Stimulated activated CD8-positive, alpha-beta memory T cell treated with anti-CD3 and anti-CD28 coated beads, Interleukin-2, amount 100 ng/mL, for 48 hours (primary cell): ENCODE results near the gene LONP2.
"Not testable (repeated sequence)": the region's sequence is repeated elsewhere in the genome, so short reads cannot be mapped to it uniquely, and the experiment has no call there.

Experiments used
- DNase-seq, 2 donors: peaks; one replicate each; pipeline ENCODE4 v3.0.0-alpha.2; 2020; ENCODE audit warnings: low read depth in 2 of 2

Gene LONP2

DNA sequence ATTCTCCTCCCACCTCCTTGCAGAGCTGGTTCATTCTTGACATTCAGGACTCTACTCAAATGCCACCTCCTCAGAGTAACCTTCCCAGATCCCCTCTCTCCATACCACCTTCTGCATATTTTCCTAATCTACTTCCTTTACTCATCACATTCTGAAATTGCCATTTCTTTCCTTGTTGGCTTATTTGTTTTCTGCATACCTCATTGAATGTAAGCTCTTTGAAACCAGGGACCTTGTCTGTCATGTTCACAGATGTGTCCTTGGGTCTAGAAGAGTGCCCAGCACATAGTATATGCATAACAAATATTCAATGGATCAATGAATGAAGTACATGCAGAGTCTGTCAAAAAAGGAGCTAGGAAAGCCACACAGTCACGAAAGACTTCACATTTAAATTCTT lies 7.8 kb upstream of the LONP2 start:
- no peak for DNase-seq

DNA sequence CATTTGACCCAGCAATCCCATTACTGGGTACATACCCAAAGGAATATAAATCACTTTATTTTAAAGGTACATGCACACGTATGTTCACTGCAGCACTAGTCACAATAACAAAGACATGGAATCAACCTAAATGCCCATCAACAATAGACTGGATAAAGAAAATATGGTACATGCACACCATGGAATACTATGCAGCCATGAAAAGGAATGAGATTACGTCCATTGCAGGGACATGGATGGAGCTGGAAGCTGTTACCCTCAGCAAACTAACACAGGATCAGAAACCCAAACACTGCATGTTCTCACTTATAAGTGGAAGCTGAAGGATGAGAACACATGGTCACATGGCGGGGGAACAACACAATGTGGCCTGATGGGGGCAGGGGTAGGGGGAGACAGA lies 4.0 kb upstream of the LONP2 start:
- DNase-seq: not testable (repeated sequence)

DNA sequence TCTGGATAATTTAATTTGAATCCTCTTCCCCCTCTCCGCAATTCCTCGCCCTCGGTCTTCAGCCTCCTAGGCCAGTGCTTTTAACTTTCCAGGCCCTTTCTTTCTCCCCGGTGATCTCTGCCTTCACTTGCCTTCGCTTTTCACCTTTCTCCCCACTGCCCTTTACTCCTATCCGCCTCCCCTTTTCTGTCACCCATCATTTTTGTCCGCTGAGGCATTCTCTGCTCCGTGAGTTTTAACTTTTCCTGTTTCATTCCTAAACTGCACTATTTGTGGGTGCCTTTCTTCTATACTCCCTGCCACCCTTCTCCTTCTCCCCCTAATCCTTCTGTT lies 729 bp downstream of the LONP2 start:
- DNase-seq: no peak

DNA sequence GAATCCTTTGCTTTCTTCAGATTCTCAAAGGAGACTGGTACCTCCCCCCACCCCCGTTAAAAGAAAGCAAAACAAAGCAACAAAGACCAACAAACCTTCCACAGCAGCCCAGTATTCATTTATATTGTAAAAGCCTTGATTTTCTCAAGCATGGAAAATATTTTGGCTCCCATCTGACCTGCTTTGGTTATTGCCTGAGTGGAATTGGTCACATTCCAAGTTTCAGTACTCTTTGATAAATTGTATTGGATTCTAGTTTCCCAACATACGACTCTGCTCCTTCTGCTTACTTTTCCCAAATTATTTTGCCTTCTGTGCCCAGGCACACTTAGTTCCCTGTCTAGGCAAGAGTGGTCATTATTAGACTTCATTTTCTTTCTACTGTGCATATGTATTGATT lies 2.0 kb downstream of the LONP2 start:
- no peak for DNase-seq

DNA sequence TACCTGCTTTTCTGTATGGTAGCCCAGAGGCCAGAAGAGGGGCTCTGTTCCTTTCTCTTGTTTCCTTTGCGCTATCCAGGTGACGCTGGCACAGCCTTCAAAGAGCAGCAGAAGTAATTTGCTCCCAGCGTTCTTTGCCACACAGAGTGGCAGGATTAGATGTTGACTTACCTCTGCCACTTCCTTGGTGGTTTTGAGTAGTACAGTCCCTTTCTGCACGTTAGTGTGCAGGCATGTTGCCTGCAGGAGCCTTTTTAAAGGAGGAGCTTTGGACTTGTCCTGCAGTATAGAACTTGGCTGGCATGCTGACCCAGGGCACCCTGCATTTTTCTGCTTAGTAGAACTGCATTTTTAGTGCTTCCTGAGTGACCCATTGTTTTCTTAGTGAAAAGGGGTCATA lies 3.2 kb downstream of the LONP2 start, which contains the start of gene ABCC11:
Gene ABCC11, minus strand, starts transcription at position 229 of the 400 bp plus-strand sequence. CDS start 15,618 bp downstream, outside the sequence.
- DNase-seq: no peak

DNA sequence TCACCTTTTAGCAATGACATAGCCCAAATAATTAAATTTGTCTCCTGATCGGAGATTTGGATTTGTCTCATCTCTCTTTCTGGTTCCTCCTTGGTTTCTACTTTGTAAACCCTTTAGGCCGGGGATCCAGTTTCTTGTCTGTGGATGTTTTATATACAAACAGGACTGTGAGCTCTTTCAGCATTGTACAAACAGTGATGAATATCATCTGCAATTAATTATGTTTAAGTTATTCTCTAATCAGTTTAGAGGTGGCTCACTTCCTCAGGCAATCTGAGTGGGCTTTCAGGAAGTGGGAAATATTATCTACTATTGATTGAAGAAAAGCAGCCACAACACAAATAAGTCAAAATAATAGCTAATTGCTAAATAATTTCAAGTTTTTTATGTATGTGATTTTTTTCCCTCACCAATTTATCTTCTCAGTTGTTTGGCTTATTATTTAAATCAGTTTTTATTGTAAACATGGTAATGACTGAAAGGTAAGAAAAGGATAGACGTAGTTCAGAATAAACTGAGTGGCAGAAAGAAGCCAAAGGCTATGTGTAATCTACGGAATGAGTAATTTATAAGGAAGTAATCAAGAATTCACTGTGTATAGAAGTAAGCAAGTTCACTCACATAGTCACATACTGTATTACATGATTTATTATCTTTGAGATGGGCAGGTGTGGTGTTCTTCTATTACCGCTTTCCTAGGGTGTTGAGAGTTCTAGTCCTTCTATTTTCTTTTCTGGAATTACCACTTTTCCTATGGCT lies 6.6 kb downstream of the LONP2 start:
- DNase-seq: no peak

DNA sequence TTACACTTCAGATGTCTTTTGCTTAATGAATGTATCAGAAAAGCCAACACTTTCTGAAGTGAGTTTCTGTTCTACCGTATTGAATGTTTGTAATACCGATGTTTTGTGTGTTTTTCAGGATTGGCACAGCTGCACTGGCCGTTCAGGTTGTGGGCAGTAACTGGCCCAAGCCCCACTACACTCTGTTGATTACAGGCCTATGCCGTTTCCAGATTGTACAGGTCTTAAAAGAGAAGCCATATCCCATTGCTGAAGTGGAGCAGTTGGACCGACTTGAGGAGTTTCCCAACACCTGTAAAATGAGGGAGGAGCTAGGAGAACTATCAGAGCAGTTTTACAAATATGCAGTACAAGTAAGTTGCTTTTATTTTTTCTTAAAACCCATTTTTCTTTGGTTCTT lies 7.9 kb downstream of the LONP2 start:
- no peak for DNase-seq

DNA sequence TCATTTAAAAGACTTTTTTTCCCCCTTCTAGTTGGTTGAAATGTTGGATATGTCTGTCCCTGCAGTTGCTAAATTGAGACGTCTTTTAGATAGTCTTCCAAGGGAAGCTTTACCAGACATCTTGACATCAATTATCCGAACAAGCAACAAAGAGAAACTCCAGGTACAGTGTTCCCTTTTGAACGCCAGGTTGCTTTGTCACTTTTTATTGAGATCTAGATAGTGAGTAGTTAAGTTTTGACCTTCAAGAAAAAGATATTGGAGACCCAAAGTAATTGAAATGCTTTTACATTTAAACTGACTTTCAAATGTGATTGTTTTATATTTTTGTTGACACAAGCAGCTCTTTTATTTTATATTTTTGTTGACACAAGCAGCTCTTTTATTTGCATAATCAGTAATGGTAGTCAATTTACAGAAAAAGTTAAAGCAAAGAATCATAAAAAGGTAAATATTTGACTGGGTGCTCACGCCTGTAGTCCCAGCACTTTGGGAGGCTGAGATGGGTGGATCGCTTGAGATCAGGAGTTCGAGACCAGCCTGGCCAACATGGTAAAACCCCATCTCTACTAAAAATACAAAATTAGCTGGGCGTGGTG lies 12.6 kb downstream of the LONP2 start:
- no peak for DNase-seq

DNA sequence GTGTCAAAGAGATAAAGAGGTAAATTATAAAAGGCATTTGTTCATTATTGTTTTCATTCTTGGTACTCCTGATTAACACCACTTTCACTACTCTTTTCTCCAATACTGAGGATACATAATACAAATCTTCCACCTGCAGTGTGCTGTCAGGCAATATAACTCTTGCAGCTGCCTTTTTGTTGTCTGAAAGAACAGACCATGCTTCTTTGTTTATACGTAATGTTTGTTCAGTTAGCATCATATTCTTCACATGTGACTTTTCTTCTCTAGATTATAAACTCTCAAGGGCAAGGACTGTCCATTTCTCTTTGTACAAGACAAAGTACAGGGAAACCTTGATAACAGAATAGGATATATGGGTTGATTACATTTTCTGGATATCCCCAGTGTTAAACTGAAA lies 17.5 kb downstream of the LONP2 start:
- no peak for DNase-seq

DNA sequence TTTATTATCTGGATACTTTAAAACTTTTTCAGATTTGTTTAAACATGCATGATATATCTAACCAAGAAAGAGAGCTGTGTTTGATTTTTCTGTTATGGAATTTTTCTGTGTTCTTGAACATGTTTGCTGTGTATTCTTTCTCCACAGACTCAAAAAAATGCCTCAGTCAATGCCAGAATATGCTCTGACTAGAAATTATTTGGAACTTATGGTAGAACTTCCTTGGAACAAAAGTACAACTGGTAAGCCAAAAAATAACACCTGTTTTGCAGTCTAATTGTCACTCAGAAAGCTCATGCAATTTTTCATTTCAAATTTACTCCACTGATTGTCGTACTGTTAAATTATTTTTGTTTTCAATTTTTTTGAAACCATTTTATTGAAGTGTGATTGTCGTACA lies 18.5 kb downstream of the LONP2 start:
- no peak for DNase-seq

DNA sequence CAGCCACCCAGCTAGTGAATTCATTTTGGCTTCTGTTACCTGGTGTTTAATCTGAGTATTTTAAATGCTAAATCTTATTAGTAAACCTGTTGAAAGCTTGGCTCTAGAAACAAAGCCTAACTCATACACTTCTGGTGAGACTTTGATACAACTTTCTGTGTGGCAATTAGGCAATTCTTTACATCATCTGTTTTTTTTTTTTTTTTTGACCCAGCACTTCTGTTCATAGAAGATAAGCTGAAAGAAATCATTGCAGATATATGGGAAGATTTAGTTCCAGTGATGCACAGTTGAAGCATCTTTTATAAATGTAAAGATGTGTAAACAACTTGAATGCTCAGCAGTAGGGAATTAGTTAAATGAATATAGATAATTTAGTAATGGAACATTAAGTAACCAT lies 24.9 kb downstream of the LONP2 start:
- DNase-seq: no peak

DNA sequence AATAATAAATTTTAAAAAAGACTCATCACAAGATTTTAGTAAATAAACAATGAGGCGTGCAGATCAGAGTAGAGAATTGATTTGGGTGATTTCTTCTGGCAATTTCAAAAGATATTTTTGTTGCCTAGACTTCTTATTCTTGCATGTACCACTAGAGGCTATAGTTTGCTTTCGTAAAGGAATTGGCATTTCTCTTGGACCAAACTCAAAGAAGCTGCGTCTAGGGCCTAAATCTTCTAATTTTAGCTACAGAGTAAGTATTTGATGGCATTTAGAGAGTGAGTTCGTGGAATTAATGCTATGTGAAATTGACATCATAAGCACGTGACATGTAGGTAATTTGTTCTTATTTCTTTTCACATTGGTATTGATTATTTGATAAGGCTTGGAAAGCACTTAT lies 27.6 kb downstream of the LONP2 start:
- no peak for DNase-seq

DNA sequence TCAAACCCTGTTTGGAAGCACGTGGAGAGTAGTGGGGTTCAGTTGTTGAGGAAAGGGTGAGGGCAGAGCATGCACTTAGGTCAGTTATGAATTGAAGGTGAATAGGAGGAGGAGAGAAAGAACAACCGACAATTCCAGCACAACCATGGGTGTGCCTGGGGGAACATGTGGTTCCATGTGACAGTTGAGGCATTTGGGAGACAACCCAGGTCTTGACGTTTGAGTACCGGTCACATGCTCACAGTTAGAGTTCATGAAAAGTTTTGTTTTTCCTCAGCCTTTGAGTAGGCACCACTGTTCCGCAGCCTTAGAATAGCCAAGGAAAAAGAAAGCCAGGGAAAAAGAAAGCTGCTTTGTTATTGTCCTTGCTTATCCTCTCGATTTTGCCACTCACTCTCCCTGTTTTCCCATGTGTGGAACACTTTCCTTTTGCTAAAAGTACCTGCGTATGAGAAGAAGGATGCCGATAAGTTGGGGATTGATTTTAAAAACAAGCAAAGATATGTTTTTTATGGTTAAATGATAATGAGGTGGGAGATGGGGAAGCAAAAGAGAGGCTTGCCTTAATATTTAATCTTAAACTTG lies 28.8 kb downstream of the LONP2 start:
- DNase-seq: no peak

DNA sequence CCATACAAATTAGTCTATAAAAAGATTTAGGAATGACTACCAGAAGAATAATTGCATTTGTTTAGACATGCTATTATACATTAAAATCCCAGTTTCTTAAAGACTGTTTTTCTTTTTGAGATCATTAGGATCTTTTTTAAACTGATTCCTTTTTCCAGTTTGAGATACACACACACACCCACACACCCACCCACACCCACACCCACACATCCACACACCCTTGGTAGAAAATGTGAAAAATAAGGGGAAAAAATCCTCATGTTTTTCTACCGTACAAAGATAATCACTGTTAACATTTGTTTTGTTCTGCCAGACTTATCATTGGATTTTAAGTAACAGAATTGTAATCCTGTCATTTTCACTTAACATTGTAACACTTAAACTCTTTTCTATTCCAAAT lies 30.4 kb downstream of the LONP2 start:
- DNase-seq: no peak

DNA sequence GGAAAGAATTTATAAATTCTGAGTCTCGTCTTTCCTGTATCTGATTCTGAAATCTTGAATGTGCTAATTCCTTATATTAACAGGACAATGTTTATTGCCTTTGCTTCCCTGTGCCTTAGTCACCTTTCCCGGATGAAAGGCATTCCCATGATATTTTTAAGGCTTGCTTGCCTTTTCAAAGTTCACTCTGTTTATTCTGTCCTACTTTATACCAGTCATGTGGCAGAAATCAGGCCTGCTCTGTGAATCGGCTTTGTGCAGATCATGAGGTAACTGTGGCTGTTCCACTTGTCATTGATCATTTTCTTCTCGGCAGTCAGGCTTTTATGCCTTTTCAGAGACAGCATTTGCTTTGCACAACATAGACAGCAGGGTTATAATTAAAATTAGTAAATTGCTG lies 32.0 kb downstream of the LONP2 start:
- DNase-seq: no peak

DNA sequence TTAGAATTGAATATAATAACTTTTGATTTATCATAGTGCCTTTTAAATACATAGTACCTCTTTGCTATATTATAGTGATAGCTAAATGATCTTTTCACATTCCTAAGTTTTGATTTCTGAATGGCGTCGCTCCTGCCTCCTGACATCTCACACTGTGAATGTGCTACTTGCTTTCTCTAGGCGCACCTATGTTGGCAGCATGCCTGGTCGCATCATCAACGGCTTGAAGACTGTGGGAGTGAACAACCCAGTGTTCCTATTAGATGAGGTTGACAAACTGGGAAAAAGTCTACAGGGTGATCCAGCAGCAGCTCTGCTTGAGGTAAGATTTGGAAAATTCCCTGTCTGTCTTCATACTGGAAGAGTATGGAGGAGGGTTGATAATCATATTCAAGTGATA lies 33.1 kb downstream of the LONP2 start:
- no peak for DNase-seq

DNA sequence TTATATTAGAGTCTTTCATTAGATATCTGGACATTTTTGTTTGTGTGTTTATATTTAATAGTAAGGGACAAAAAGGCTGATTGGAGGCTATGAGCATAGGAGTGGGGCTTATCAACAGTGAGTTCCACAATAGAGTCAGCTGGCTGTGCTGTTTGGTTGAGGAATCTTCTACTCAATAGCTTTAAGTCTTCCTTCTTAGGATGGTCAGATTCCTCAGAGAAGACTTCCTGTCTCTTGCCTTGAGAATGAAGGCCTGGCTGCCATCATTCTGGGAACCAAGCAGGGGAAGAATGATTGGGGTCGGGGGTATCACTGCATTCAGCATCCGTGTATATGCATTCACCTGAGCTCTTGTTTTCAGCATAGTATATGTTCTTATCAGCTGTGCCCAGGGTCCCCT lies 35.1 kb downstream of the LONP2 start:
- DNase-seq: no peak

DNA sequence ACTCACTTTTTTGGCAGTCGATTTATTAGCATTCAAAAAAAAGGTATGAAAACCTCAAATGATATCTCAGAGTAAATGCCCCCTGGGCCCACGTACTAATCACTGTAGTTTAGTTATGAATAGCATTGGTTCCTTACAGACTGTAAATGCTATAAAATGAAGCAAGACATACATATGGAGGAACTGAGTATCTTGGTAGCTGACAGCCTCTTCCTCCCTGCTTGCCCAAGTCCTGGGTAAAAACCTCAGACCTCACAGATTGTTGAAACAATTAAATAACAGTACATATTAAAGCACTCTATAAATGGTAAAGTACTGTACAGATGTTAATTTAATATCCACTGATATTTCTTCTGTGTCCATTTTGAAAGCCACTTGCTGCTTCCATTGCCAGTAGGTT lies 36.4 kb downstream of the LONP2 start:
- DNase-seq: no peak

DNA sequence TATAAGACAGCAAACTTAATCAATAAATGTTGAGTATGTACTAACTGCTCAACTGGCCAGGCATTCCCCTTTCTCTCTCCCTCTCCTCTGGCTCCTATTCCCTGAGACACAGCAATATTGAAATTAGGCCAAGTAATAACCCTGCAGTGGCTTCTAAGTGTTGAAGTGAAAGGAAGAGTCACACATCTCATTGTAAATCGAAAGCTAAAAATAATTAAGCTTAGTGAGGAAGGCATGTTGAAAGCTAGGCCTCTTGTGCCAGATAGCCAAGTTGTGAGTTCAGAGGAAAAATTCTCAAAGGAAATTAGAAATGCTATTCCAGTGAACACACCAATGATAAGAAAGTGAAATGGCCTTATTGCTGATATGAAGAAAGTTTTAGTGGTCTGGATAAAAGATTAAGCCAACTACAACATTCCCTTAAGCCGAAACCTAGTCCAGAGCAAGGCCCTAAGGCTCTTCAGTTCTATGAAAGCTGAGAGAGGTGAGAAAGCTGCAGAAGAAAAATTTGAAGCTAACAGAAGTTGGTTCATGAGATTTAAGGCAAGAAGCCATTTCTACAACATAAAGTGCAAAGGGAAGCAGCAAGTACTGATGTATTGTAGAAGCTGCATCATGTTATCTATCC lies 38.6 kb downstream of the LONP2 start:
- no peak for DNase-seq

DNA sequence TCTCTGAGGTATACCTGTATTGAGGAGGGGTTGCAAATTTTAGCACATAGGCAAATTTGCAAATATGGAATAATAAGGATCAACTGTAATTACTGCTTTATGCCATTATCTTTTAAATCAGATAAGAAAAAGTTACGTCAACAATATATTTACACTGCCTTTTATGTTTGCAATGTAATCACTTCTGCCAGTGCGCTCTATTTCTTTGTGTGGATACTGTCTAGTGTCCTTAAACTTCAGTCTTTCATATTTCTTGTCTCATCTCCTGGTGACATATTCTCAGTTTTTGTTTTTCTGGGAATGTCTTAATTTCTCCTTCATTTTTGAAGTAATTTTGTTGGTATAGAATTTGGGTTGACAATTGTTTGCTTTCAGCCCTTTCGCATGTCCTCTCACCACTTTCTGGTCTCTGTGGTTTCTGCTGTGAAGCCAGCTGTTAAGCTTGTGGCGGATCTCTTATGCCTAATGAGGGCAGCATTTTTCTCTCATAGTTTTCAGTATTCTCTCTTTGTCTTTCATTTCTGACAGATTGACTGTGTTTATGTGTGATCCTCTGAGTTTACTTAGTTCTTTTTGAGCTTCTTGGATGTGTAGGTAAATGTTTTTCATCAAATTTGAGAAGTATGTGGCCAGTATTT lies 40.8 kb downstream of the LONP2 start:
- no peak for DNase-seq

DNA sequence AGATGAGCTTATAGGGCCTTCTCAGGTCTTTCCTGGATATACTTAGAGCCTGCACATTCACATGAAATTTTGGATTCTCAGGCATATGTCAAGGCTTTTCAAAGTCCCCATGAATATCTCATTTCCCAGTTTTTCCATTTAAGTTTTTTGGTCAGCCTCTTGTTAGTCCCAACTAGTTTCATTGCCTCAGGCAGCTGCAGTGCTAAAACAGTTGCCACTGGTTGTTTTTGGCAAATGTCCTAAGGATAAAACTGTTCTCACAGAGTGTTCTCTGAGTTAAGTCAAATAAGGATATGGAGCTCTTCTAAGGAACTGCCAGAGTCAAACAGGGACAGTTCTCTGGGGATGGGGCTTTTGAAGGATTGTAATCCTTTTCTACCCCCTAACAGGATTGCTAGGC lies 43.1 kb downstream of the LONP2 start:
- no peak for DNase-seq

DNA sequence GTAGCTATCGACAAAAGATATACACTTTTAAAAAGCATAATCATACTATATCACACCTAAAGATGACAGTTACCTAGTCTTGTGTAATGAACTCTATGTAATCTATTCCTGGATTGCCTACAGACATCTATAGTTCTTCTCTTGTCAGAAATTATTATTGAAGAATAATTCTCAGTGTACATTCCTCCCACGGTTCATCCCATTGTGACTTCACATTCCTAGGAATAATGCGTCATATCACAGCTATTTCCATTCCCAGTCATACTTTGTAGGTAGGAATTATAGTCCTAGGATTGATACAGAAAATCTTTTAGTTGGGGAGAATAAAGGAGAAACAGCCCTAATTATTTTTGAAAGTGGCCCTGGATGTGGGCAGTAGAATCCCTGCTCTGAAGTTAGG lies 47.2 kb downstream of the LONP2 start:
- DNase-seq: no peak

DNA sequence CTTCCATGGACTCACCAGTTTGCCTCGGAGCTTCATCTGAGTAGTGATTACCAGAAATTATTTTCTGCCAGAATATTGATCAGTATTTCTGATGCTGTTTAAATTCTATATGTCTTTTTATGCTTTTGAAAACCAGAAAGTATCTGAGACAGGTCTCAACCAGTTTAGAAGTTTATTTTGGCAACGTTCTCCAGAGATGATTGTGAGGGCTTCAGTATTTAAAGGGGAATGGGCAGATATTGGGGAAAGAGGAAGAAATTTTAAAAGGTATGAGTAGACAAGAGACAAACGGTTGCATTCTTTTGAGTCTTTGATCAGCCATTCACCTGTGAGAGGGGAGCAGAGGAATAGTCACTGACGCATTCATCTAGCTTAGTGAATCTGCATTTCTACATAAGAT lies 47.7 kb downstream of the LONP2 start:
- DNase-seq: no peak
